ENCODE results near the gene EML6. TPM values are rescaled to one million over a fixed set of nuclear protein-coding genes. Genes with fewer than 3 reads are reported as not detected.

EML6 gene
- total RNA-seq, 6 donors from 2014 or later = 1.5 to 7.3 (median 4.0) TPM

GRCh38 chr2:54912305-54912704 lies 188.8 kb downstream of the EML6 start:
- no peak for TF ChIP-seq POLR2AphosphoS5 (IDR thresholded peaks at IDR 0.05)
- TF ChIP-seq POLR2A (IDR thresholded peaks at IDR 0.05) = no peak
- no peak for TF ChIP-seq EP300 (IDR thresholded peaks at IDR 0.05)
- no peak for TF ChIP-seq CTCF (IDR thresholded peaks at IDR 0.05)
- H3K27ac ChIP-seq = no peak overlapping the region
- no peak overlapping the region for H3K4me3 ChIP-seq
- 88 to 93% methylated on average over 4 of the region's 4 CpGs for WGBS, 2 donors
- H3K27me3 ChIP-seq = no peaks in the 10 kb centered on the region
- DNase-seq = no peak
- no peaks in the 10 kb centered on the region for H3K36me3 ChIP-seq
- H3K4me1 ChIP-seq = no peaks in the 10 kb centered on the region
- no peaks in the 10 kb centered on the region for H3K9me3 ChIP-seq
- ATAC-seq (ENCODE audit: low FRiP score in 2 of 2) = no peak

GRCh38 chr2:54912893-54913292 lies 189.4 kb downstream of the EML6 start:
- no peak for ATAC-seq (ENCODE audit: low FRiP score in 2 of 2)
- no peaks in the 10 kb centered on the region for H3K36me3 ChIP-seq
- no peak for DNase-seq
- no peaks in the 10 kb centered on the region for H3K4me1 ChIP-seq
- TF ChIP-seq CTCF (IDR thresholded peaks at IDR 0.05) (no peak), EP300 (IDR thresholded peaks at IDR 0.05) (no peak), POLR2AphosphoS5 (IDR thresholded peaks at IDR 0.05) (no peak), POLR2A (IDR thresholded peaks at IDR 0.05) (no peak)
- H3K9me3 ChIP-seq = no peaks in the 10 kb centered on the region
- H3K4me3 ChIP-seq = no peak overlapping the region
- WGBS, 2 donors = 62 to 88% methylated on average over 1 of the region's 1 CpG
- no peak overlapping the region for H3K27ac ChIP-seq
- no peaks in the 10 kb centered on the region for H3K27me3 ChIP-seq

- 97 to 98% methylated on average over 2 of the region's 2 CpGs for WGBS, 2 donors
- ATAC-seq (ENCODE audit: low FRiP score in 2 of 2) (no peak), DNase-seq (no peak)
- Histone ChIP-seq H3K4me3 (no peak overlapping the region), H3K4me1 (no peaks in the 10 kb centered on the region), H3K9me3 (no peaks in the 10 kb centered on the region), H3K27me3 (no peaks in the 10 kb centered on the region), H3K36me3 (no peaks in the 10 kb centered on the region), H3K27ac (no peak overlapping the region)
- TF ChIP-seq EP300 (IDR thresholded peaks at IDR 0.05) (no peak), POLR2AphosphoS5 (IDR thresholded peaks at IDR 0.05) (no peak), POLR2A (IDR thresholded peaks at IDR 0.05) (no peak), CTCF (IDR thresholded peaks at IDR 0.05) (no peak)
Measured at GRCh38 chr2:54914637-54915036, 191.2 kb downstream of the EML6 start.

- WGBS, 2 donors = 82 to 88% methylated on average over 4 of the region's 4 CpGs
- no peak for ATAC-seq (ENCODE audit: low FRiP score in 2 of 2)
- TF ChIP-seq EP300 (IDR thresholded peaks at IDR 0.05) (no peak), POLR2AphosphoS5 (IDR thresholded peaks at IDR 0.05) (no peak), CTCF (IDR thresholded peaks at IDR 0.05) (no peak), POLR2A (IDR thresholded peaks at IDR 0.05) (no peak)
Measured at GRCh38 chr2:54915101-54915500, 191.6 kb downstream of the EML6 start.

GRCh38 chr2:54916637-54917036 lies 193.2 kb downstream of the EML6 start:
- WGBS, 2 donors = 92 to 93% methylated on average over 8 of the region's 8 CpGs
- TF ChIP-seq EP300 (IDR thresholded peaks at IDR 0.05) = no peak
- TF ChIP-seq CTCF (IDR thresholded peaks at IDR 0.05) = no peak
- no peak for TF ChIP-seq POLR2A (IDR thresholded peaks at IDR 0.05)
- no peak for TF ChIP-seq POLR2AphosphoS5 (IDR thresholded peaks at IDR 0.05)
- Histone ChIP-seq H3K27ac (no peak overlapping the region), H3K4me3 (no peak overlapping the region), H3K27me3 (no peaks in the 10 kb centered on the region), H3K9me3 (no peaks in the 10 kb centered on the region), H3K4me1 (no peaks in the 10 kb centered on the region), H3K36me3 (no peaks in the 10 kb centered on the region)
- DNase-seq (no peak), ATAC-seq (ENCODE audit: low FRiP score in 2 of 2) (no peak)

More at GRCh38 chr2:54915101-54915500, 191.6 kb downstream of the EML6 start:
- DNase-seq = no peak
- Histone ChIP-seq H3K4me1 (no peaks in the 10 kb centered on the region), H3K9me3 (no peaks in the 10 kb centered on the region), H3K27me3 (no peaks in the 10 kb centered on the region), H3K27ac (no peak overlapping the region), H3K36me3 (no peaks in the 10 kb centered on the region), H3K4me3 (no peak overlapping the region)

Data from upper lobe of left lung (tissue), 6 donors.